ENCODE results near the gene HPSE. TPM values are rescaled to one million over a fixed set of nuclear protein-coding genes. Genes with fewer than 3 reads are reported as not detected.

The HPSE gene
- total RNA-seq, 1 donor from 2014 or later = 41.0 TPM

DNA sequence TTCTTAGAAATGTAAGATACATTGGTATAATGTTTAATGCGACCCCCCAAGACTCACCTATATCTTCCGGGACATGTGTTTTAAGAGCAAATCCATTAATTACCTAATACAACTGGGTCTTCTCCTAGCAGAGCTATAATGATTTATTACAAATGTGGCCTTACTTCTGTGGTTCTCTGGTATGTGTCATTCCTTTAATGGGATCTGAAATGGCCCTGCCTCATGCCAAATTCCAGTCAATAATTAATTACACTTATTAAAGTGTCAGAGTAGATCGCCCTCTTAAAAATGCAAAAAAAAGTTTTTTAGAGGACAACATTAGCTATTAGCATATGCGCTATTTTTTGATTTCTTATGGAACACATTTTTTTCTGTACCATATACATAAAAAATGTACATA lies 17.0 kb downstream of the HPSE start:
- Mint-ChIP-seq H3K27ac (ENCODE audit: unreplicated experiment) (no peak overlapping the region), H3K4me3 (ENCODE audit: unreplicated experiment) (no peak overlapping the region), H3K4me1 (ENCODE audit: unreplicated experiment) (peaks cover 21% of the 10 kb centered on the region), H3K9me3 (ENCODE audit: unreplicated experiment) (no peaks in the 10 kb centered on the region), H3K36me3 (ENCODE audit: low read depth, unreplicated experiment) (peaks cover 22% of the 10 kb centered on the region), H3K27me3 (ENCODE audit: unreplicated experiment) (peaks cover 3% of the 10 kb centered on the region)
- TF ChIP-seq, protein P1, sequence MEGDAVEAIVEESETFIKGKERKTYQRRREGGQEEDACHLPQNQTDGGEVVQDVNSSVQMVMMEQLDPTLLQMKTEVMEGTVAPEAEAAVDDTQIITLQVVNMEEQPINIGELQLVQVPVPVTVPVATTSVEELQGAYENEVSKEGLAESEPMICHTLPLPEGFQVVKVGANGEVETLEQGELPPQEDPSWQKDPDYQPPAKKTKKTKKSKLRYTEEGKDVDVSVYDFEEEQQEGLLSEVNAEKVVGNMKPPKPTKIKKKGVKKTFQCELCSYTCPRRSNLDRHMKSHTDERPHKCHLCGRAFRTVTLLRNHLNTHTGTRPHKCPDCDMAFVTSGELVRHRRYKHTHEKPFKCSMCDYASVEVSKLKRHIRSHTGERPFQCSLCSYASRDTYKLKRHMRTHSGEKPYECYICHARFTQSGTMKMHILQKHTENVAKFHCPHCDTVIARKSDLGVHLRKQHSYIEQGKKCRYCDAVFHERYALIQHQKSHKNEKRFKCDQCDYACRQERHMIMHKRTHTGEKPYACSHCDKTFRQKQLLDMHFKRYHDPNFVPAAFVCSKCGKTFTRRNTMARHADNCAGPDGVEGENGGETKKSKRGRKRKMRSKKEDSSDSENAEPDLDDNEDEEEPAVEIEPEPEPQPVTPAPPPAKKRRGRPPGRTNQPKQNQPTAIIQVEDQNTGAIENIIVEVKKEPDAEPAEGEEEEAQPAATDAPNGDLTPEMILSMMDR (IDR thresholded peaks at IDR 0.05; ENCODE audit: unreplicated experiment) = no peak
- no peak for DNase-seq (ENCODE audit: low spot score)

DNA sequence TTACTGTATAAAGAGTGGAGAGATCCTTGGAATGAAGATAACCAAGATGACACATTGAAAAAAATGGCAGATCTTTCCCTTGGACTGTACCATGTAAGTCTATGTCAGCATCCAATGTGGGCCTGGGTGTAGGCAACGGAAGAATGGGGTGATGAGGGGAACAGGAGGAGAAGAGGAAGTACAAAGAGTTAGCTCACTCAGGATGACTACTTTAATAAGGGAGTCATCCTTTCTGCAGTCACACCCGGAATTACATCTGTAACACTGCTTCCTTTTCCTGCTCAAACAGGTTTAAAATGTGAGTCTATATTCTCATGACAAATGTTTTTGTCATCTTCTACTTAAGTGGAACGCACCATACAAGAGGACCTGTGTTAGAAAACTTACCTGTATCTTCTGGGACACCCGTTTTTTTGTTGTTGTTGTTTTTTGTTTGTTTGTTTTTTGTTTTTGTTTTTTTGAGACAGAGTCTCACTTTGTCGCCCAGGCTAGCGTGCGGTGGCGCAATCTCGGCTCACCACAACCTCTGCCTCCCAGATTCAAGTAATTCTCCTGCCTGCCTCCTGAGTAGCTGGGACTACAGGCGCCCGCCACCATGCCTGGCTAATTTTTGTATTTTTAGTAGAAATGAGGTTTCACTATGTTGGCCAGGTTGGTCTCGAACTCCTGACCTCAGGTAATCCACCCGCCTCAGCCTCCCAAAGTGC lies 18.0 kb downstream of the HPSE start:
- Mint-ChIP-seq H3K9me3 (ENCODE audit: unreplicated experiment) (no peaks in the 10 kb centered on the region), H3K27me3 (ENCODE audit: unreplicated experiment) (peaks cover 3% of the 10 kb centered on the region), H3K4me3 (ENCODE audit: unreplicated experiment) (no peak overlapping the region), H3K27ac (ENCODE audit: unreplicated experiment) (no peak overlapping the region), H3K36me3 (ENCODE audit: low read depth, unreplicated experiment) (peaks cover 22% of the 10 kb centered on the region), H3K4me1 (ENCODE audit: unreplicated experiment) (peaks cover 11% of the 10 kb centered on the region)
- DNase-seq (ENCODE audit: low spot score) = no peak
- TF ChIP-seq, protein P1 (IDR thresholded peaks at IDR 0.05; ENCODE audit: unreplicated experiment) = no peak

DNA sequence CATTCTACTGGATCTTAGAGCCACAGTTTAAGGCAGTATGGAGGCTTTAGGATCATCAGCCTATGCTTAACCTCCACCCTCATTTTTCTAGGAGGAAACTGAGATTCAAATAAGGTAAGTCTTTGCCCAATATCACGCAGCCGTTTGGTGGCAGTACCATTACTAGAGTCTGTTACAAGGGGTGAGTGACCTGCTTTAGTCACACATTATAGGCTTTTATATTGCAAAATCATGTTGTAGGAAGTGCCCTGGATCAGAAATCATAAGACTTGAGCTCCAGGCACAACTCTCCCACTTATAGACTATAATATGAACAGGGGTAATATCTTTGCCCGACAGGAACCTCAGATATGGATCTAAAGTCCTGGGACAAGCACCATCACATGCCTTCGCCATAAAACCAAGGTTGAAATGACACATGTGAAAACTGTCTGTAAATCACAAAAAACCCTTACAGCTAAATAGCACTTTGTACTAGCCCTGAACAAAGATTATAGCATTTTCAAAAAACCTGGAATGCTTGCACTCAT lies 19.2 kb downstream of the HPSE start:
- H3K4me3 Mint-ChIP-seq (ENCODE audit: unreplicated experiment) = no peak overlapping the region
- peaks cover 2% of the 10 kb centered on the region for H3K27me3 Mint-ChIP-seq (ENCODE audit: unreplicated experiment)
- H3K36me3 Mint-ChIP-seq (ENCODE audit: low read depth, unreplicated experiment) = peaks cover 17% of the 10 kb centered on the region
- H3K9me3 Mint-ChIP-seq (ENCODE audit: unreplicated experiment) = no peaks in the 10 kb centered on the region
- H3K27ac Mint-ChIP-seq (ENCODE audit: unreplicated experiment) = no peak overlapping the region
- no peak for DNase-seq (ENCODE audit: low spot score)
- TF ChIP-seq, protein P1 (IDR thresholded peaks at IDR 0.05; ENCODE audit: unreplicated experiment) = no peak
- peaks cover 4% of the 10 kb centered on the region for H3K4me1 Mint-ChIP-seq (ENCODE audit: unreplicated experiment)

DNA sequence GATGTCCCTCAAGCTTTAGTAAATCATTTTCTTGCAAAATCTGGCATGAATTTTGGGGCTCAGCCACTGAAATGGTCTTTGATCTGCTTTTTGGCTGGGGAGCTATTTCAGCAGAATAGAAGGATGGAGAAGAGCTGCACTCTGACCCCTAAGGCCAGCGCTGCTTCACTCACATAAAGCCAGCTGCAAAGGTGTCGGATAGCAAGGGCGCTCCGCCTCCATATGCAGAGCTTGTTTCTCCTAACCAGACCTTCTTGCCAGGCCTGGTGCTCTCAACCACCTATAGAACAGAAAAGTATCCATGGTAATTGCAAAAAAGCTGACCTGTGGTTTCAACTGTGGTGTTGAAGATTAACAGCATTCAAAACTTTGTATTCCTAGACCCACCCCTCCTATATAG lies 26.0 kb downstream of the HPSE start:
- Mint-ChIP-seq H3K4me1 (ENCODE audit: unreplicated experiment) (no peaks in the 10 kb centered on the region), H3K9me3 (ENCODE audit: unreplicated experiment) (no peaks in the 10 kb centered on the region), H3K4me3 (ENCODE audit: unreplicated experiment) (no peak overlapping the region), H3K27ac (ENCODE audit: unreplicated experiment) (no peak overlapping the region), H3K36me3 (ENCODE audit: low read depth, unreplicated experiment) (peaks cover 10% of the 10 kb centered on the region), H3K27me3 (ENCODE audit: unreplicated experiment) (no peaks in the 10 kb centered on the region)
- no peak for DNase-seq (ENCODE audit: low spot score)
- TF ChIP-seq, protein P1 (IDR thresholded peaks at IDR 0.05; ENCODE audit: unreplicated experiment) = no peak

DNA sequence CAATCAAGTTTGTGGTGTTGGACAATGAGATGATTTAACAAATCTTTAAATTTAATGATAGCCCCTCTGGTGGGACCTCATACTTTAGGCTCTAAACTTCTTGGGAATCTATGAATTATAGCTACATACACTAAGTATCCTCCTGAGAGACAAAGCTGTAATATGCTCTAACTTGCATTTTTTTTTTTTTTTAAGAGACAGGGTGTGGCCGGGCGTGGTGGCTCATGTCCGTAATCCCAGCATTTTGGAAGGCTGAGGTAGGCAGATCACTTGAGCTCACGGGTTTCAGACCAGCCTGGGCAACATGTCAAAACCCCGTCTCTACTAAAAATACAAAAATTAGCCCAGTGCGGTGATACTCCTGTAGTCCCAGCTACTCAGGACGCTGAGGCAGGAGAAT lies 26.7 kb downstream of the HPSE start:
- H3K36me3 Mint-ChIP-seq (ENCODE audit: low read depth, unreplicated experiment) = peaks cover 10% of the 10 kb centered on the region
- TF ChIP-seq, protein P1 (IDR thresholded peaks at IDR 0.05; ENCODE audit: unreplicated experiment) = no peak

More for the DNA sequence above, 26.7 kb downstream of the HPSE start:
- DNase-seq (ENCODE audit: low spot score) = no peak
- Mint-ChIP-seq H3K9me3 (ENCODE audit: unreplicated experiment) (no peaks in the 10 kb centered on the region), H3K4me3 (ENCODE audit: unreplicated experiment) (no peak overlapping the region), H3K27me3 (ENCODE audit: unreplicated experiment) (no peaks in the 10 kb centered on the region), H3K4me1 (ENCODE audit: unreplicated experiment) (no peaks in the 10 kb centered on the region), H3K27ac (ENCODE audit: unreplicated experiment) (no peak overlapping the region)
